Femur (tissue), 1 donor: ENCODE data around the gene TMEM258.

Source experiments
- DNase-seq: peaks from one replicate; pipeline ENCODE4 v3.0.0-alpha.2; 2017

Gene TMEM258

GRCh38 chr11:61754534-61755482 lies 37.6 kb downstream of the TMEM258 start:
- no peak for DNase-seq

DNA sequence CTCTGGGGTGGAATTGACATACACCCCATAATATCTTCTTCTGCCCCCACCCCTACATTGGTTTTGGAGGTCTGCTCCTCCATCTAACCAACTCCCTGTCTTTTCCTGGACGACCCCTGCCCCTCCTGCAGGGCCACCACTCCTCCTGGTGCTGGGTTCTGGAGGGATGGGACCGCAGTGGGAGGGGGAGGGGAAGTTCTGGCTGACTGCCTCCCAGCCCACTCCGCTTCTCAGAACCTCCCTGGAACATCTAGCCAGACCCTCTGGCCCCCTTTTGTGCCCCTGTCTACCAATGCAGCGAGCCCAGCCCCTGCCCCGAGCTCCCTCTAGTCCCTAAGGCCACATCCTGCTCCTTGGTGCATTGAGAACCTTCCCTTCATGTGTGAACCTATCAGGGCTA lies 38.7 kb downstream of the TMEM258 start:
- DNase-seq, result no peak

DNA sequence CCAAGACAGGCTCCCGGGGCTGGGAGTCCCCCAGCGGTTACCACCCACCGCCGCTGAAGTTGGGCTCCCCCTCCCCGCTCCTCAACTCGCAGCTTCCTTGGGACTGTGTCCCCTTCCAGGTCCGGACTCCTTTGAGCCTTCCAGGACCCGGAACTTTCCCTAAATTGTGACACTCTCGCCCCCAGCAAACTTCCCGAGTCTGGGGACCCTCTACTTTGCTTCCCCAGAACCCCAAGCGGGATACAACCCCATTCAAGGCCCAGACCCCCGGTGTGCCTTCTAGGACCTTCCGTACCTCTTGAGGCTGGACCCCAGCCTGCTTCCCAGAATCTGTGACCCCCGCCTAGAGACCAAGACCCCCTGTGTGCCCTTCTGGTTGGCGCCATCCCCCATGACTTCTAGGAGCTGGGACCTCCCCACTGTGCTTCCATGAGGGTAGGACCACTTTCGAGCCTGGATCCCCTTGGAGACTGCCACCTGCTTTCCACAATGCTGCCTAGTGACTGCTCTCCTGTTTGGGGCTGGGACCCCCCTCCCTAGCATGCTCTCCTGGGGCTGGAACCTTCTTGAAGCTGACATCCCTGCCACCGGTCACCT lies 39.4 kb downstream of the TMEM258 start:
- DNase-seq, result no peak

DNA sequence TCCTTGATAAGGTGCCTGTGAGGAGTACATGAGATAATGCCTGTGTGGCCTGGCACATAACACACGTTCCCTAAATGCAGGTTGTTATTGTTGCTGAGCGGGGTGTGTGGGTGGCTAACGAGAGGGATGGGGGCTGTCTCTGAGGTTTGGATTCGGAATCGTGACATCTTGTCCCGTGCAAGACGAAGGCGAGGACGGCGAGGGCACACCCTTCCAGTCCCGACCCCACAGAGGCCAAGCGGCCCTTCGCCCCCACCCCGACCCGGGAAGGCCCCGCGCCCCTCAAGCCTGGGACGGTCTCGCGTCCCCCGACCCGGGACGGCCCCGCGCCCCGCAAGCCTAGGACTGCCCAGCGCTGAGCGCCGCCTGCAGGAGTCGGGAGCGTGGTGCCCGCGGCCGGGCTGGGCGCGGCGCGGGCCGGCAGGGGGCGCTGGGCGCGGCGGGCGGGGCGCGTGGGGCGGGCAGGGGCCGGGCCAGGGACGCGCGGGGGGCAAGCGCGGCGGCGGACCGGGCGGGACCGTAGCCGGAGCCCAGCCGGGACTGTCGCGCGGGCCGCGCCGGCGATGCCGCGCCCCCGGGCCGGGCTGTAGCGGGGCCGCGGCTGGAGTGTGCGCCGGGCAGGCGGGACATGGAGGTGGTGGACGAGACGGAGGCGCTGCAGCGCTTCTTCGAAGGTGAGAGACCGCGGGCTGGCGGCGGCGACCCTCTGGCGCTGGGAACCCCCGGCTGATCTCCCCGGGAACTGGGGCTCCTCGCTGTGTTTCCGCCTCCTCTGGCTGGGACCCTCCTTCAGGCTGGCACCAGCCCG lies 40.1 kb downstream of the TMEM258 start, which contains the start of gene MYRF:
Gene MYRF (plus strand): TSS at position 520 of the 808 bp plus-strand sequence. CDS start 109 bp downstream, at position 629.
- peak; percentile 73 for DNase-seq

DNA sequence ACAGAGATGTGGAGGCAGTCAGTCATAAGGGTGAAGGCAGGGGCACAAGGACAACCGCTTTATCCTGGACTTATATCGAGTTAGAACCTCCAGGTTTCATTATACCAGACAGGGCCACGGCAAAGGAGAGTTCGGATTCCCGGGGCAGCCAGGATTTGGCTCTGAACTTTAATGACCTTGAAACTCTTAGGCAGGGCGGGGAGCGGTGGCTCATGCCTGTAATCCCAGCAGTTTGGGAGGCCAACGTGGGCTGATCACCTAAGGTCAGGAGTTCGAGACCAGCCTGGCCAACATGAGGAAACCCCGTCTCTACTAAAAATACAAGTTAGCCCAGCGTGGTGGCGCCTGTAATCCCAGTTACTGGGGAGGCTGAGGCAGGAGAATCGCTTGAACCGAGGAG lies 41.0 kb downstream of the TMEM258 start:
- no peak for DNase-seq

DNA sequence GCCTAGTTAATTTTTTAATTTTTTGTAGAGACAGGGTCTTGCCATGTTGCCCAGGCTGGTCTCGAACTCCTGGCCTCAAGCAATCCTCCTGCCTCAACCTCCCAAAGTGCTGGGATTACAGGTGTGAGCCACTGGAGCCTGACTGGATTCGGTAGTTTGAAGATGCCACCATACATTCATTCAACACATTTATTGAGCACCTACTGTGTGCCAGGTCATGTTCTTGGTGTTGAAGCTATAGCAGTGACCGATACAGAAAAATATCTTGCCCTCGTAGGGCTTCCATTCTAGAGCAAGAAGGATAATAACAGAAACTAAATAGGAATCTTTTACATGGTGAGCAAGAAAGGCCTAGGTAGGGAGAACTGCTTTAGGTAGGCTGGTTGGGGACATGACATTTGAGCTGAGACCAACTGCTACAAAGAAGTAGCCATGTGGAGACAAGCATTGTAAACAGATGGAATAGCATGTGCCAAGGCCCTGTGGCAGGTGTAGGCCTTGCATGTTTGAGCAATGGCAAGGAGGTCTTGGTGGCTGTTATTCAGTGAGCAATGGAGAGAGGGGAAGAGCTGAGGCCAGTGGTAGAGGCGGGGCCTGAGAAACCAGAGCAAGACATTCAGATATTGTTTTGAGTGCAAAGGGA lies 41.6 kb downstream of the TMEM258 start:
- no peak for DNase-seq

DNA sequence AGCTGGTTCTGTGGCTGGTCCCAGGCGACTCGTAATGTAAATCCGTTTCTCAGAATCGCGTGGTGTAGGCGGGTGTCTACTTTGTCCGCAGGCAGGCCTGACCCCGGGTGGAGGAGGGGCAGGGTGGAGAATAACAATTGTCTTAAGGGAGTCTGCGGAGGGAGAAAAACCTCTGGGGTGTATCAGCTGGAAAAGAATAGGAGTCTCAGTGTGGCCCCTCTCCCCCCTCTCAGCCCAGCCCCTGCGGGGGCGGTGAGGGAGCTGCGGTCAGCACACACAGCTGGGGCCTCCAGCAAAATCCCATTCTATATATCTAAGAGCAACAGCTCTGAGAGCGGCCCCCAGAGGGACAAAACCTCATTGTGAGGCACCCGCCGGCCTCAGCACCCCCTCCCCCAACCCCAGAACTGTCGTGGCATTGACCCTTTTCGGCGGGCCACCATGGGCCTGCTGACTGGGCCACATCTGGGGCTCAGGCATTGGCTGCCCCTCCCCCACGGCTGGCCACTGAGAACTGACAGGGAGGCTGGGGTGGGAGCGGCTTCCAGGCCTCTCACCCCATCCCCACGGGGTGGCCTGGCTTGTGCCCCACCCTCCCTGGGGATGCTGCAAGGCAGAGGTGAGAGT lies 42.7 kb downstream of the TMEM258 start:
- peak; percentile 61 for DNase-seq

GRCh38 chr11:61747967-61748285 lies 44.5 kb downstream of the TMEM258 start:
- no peak for DNase-seq

DNA sequence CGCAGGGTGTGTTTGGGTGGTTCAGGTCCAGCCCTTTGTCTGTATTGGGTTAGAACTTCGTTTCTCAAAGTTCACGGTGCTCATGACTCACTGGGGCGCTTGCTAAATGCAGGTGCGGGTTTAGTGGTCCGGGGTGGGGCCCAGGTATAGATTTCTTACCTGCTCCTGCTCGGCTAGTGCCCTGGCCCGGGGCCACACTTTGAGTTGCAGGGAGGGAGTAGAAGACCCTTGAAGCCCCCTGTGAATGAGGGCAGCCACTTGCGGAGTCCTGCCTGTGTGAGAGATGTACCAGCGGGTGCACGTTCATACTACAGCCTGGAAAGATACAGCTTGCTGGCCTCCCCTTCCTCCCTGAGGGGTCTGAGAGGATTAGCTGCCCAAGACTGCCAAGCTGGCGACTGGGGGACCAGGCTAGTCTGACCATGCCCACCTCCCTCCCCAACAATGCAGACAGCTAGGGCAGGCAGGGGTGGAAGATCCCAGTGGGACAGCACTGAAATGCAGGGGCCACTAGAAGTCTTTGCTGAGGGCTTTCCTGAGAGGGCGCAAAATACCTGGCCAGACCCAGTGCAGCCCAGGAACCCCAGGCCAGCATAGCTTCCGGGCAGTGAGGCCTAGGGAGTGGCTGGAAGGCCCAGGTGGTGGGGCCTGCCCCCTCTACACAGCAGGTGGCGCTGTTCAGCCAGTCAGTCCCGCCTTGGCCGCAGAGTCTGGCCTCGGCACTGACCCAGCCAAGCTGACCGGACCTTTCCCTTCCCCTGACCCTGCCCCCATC lies 45.0 kb downstream of the TMEM258 start:
- peak; percentile 68 for DNase-seq

DNA sequence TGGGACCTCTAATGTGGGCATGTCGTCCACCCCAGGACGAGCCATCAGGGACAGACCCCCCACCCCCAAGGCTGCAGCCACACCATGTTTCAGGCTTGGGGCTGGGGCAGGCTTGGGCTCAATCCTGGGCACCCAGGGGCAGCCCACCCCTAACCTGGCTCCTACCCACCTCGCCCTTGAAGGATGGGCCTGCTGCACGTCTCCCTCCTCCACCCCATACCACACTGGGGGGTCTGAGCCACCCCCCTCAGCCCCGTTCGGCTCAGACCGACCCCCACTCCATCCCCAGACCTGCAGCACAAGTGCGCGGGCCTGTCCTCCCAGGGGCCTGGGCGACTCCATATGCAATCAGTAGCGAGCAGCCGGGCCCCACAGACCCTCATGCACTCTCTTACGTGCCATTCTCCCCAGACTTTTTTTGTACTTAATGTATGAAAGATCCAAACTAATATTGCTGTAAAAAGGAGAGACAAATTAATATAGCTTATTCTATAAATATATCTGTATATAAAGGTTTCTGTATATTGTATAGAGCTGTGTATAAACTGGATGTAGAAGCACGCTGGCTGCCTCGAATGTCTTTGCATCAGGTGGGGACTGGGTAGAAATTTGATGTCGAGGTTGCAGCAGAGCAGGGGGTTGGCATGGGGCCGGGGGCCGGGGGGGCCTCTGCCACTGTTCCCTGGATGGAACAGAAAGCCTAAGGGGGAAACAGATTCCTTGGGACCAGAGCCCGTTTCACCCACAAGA lies 45.8 kb downstream of the TMEM258 start:
- DNase-seq, result no peak

GRCh38 chr11:61745781-61746441 lies 46.5 kb downstream of the TMEM258 start:
- DNase-seq, result no peak

DNA sequence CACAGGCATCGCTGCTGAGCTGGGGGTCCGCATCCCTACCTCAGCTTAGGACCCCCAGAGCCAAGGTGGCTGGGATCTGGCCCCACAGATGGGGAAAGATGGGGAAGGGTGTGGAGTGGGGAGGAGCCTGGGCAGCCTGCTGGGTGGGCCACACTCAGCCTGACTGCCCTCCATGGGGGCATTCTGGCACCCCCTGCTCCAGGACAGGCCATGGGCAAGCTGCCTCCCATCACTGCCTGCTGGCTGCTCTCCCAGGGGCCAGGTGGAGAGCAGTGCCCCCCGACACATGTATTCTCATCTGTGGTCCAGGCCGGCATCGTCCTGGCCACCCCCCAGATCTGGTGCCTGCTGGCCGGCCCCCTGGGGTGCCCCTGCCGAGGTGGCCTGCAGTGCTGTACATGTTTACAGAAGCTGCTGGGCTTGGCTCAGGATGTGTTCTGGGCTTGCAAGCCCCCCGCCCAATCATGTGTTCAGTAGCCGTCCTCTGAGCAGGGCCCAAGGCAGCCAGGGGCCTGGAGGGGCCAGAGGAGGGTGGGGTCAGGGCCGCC lies 47.7 kb downstream of the TMEM258 start:
- DNase-seq, result no peak

DNA sequence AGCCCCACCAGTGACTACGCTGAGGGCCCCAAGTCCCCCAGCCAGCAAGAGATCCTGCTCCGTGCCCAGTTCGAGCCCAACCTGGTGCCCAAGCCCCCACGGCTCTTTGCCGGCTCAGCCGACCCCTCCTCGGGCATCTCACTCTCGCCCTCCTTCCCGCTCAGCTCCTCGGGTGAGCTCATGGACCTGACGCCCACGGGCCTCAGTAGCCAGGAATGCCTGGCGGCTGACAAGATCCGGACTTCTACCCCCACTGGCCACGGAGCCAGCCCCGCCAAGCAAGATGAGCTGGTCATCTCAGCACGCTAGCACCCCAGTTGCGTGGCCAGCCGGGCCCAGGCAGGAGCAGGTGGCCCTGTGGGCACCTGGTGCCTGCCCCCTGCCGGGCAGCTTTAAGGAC lies 48.2 kb downstream of the TMEM258 start:
- DNase-seq, result no peak

DNA sequence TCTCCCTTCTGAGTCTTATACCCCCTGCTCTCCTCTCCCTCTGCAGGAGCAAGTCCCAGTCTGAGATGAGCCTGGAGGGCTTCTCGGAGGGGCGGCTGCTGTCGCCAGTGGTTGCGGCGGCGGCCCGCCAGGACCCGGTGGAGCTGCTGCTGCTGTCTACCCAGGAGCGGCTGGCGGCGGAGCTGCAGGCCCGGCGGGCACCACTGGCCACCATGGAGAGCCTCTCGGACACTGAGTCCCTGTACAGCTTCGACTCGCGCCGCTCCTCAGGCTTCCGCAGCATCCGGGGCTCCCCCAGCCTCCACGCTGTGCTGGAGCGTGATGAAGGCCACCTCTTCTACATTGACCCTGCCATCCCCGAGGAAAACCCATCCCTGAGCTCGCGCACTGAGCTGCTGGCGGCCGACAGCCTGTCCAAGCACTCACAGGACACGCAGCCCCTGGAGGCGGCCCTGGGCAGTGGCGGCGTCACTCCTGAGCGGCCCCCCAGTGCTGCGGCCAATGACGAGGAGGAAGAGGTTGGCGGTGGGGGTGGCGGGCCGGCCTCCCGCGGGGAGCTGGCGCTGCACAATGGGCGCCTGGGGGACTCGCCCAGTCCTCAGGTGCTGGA lies 48.8 kb downstream of the TMEM258 start:
- no peak for DNase-seq

GRCh38 chr11:61742391-61742790 lies 50.0 kb downstream of the TMEM258 start:
- DNase-seq, result no peak

GRCh38 chr11:61739966-61740365 lies 52.4 kb downstream of the TMEM258 start:
- no peak for DNase-seq

GRCh38 chr11:61739413-61739812 lies 53.0 kb downstream of the TMEM258 start:
- DNase-seq, result no peak
